Endometrium (tissue), 2 donors: Measurements from ENCODE around the gene FBXW11.

Experiments used
- FAIRE-seq: peaks from 2 replicates; lab custom pipeline; 2012; peaks lifted over from hg19 to GRCh38; lab: Jason Lieb, UNC
- donor health status: control.
- donor health status: control.

FBXW11 gene

GRCh38 chr5:171840711-171841522 is 165.5 kb downstream of the FBXW11 start:
- FAIRE-seq: no peak

- no peak for FAIRE-seq
Measured at GRCh38 chr5:171840066-171840465, 166.4 kb downstream of the FBXW11 start.

- no peak for FAIRE-seq
Measured at GRCh38 chr5:171839112-171839511, 167.3 kb downstream of the FBXW11 start.

GRCh38 chr5:171838066-171838465 is 168.4 kb downstream of the FBXW11 start:
- FAIRE-seq: no peak

DNA sequence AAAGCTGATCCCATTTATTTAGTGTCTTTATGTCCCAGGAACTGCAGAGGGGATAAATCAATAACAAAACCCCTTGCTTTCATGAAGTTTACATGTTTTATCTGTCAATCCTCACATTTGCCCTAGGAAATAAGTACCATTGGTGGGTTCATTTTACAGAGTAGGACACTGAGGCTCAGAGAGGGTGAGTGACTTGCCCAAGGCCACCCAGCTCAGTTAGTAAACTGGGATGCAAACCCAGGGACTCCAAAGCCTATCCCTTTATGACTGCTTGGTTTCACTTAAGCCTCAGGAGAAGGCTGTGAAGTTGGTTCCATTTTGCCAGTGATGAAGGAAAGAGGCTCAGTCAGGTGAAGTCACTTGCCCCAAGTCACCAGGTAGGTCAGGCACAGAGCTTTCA is 168.9 kb downstream of the FBXW11 start:
- no peak for FAIRE-seq

GRCh38 chr5:171835066-171835465 is 171.4 kb downstream of the FBXW11 start:
- FAIRE-seq: no peak

DNA sequence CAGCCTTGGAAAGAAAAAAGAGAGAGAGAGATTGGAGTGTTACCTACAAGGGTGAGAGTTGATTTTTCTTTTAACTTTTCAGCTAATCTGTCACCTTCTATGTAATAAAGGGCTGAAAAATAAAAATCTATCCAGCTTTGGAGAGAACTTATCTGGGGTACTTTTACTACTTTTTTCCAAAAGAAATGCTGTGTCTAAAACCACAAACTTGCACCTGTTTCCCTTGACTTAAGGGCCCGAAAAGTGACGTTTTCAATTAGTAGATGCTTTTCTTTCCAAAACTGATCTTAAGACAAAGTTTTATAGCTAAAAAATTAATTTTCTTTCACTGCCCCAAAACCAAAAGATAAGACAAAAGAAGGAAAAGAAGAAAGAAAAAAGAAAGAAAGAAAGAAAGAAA is 172.0 kb downstream of the FBXW11 start:
- FAIRE-seq: no peak

GRCh38 chr5:171832775-171833174 is 173.7 kb downstream of the FBXW11 start:
- no peak for FAIRE-seq

- no peak for FAIRE-seq
Measured at GRCh38 chr5:171830686-171831085, 175.8 kb downstream of the FBXW11 start.

GRCh38 chr5:171827162-171827561 is 179.3 kb downstream of the FBXW11 start:
- FAIRE-seq: no peak

DNA sequence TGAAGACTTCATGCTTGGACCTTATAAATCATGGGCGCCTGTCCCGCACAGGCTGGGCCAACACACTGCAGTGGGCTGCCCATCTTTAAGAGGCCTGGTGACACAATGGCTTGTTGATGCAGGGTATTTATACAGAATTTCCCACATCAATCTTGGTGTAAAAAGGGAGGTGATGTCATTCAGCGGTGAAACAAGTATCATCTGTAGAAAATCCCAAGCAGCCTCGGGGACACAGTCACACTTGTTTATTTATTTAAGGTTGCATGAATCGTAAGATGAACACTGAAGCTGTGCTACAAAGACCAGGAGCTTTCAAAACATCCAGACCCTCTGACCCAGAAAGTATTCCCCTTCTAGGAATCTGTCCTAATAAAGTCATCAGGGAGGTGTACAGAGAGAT is 180.3 kb downstream of the FBXW11 start:
- no peak for FAIRE-seq

GRCh38 chr5:171825051-171825450 is 181.4 kb downstream of the FBXW11 start:
- no peak for FAIRE-seq

DNA sequence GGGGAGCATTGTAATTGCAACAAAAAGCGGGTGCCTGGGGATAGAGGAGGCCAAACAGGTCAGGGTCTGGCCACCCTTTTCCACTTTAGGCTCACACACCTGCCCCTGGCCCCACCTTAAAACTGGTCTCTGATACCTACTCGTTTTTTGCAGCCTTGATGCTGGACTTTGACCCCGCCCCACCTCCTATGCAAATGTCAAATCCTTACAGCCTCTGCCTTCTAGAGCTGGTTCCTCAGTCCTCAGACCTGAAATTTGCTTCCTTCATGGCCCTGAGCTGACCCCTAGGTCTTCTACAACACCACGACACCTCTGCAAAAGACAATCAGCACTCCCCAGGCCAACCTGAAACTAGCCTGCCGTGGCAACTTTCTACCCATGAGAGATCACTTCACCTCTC is 183.2 kb downstream of the FBXW11 start:
- no peak for FAIRE-seq

DNA sequence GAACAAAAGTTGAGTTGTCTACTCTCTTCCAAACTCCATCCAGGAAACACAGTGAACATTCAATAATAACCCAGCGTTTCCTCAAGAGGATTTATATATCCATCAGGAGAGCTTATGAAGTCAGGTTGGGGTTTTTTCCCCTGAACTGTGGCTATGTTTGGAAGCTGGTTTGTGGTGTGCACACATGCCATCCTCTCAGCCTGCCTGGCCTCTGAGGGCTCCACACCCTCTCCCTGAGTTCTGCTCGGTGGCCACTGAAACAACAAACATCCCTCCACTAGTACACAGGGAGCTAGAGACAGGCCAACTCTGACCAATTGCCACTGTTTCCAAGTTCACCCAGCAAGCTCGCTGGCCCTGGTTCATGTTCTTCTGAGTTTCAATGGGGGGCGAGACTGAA is 185.2 kb downstream of the FBXW11 start:
- FAIRE-seq: no peak

- FAIRE-seq: no peak
Measured at GRCh38 chr5:171820561-171820960, 185.9 kb downstream of the FBXW11 start.

DNA sequence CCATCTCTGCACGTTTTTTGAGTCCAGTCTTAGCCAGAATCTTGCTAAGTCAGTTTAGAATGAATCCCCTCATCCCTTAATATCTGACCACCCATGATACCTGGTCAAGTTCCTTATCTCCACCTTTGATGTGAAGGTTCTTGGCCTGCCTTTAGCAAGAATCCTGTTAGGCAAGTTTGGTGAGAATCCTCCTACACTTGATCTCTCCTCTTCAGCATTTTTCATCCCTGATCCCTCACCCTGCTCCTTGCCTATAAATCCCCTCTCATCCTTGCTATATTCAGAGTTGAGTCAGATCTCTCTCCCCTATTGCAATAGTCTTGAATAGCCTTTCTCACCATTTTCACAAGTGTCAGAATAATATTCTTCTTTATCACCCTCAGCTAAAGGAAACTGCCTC is 189.8 kb downstream of the FBXW11 start:
- FAIRE-seq: no peak

GRCh38 chr5:171813813-171814490 is 192.5 kb downstream of the FBXW11 start:
- FAIRE-seq: no peak

DNA sequence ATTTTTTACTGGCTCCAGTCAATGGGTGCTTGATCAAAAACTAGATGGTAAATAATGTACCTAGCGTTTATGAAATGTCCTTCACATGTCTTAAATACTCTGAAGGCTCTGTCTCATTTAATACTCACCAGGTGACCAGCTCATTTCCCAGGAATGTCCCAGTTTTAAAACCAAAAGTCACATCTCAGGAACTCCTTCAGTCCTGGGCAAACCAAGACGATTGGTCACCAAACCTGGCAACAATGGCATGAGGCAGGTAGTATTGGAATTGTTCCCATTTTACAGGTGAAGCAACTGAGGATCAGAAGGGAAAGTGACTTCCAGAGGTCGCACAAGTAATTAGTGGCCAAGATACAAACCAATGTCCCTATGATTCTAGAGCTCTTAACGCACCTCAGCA is 193.2 kb downstream of the FBXW11 start:
- no peak for FAIRE-seq
